ENCODE data around the gene SIAH2.
A peak's percentile ranks its signal among the peaks of the same experiment; 100 is the strongest.

SIAH2 gene

DNA sequence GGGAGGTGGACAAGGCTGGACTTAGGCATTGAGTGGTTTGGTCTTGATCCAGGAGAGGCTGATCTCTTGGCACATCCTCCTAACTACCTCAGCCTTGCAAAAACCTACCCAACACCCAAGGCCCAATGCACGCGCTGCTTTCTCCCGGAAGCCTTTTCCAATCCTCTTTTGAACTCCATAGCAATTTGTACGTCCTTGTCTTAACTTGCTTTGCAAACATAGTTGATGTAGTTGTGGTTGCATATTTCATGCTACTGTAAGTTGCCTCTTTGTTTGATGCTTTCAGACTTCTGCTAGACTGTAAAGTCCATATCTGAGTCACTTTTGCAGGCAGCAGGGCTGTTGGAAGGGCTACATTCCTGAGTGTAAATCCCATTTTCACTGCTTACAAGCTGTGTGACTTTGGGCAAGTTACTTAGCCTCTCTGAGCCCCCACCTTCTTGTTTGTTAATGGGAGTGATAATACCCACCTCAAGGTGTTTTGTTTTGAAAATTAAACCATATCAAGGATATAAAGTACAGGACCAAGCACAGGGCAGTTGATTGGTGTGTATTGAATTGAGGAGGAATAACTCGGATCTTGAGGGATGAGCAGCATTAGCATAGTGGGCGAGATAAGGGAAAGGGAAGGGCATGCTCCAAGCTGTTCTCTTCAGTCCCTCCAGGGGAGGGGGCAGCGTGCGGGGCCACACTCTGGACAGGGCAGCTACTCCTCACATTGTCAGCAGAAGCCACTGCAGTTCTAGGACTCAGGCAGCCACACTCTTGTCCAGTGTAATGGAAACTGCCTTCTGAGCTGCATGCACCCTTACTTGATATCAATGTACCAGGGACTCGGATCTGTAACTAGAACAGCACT lies 28.8 kb downstream of the SIAH2 start:
- DNase-seq (ENCODE audit: low spot score): no peak

GRCh38 chr3:150733373-150733935 lies 29.5 kb downstream of the SIAH2 start:
- no peak for DNase-seq (ENCODE audit: low spot score)

DNA sequence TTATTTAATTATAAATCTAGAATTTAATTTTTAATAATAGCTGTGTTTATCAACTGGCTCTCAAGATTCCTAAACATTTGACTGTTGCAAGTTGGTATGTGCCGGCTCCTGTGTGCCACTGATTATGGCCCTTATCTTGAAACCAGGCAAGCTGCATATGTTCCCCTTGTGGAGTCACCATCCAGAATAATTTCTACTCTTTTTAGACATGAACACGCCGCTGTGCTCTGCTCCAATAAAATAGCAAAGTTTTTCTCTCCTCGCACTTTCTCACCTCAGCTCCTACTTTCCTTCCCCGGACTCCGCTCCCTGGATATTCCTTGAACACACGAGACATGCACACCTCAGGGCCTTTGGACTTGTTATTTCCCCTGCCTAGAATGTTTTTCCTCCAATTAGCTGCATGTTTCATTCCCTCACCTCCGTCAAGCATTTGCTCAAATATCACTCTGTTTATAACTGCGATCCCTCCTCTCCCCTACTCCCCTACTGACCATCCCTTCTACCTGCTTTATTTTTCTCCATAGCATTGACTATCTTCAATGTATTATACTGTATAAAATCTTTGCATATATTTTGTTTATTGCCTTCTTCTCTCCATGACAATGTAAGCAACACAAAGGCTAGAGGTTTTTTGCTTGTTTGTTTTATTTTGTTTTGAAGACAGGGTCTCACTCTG lies 33.1 kb downstream of the SIAH2 start:
- no peak for DNase-seq (ENCODE audit: low spot score)

GRCh38 chr3:150727653-150728502 lies 35.1 kb downstream of the SIAH2 start:
- no peak for DNase-seq (ENCODE audit: low spot score)

DNA sequence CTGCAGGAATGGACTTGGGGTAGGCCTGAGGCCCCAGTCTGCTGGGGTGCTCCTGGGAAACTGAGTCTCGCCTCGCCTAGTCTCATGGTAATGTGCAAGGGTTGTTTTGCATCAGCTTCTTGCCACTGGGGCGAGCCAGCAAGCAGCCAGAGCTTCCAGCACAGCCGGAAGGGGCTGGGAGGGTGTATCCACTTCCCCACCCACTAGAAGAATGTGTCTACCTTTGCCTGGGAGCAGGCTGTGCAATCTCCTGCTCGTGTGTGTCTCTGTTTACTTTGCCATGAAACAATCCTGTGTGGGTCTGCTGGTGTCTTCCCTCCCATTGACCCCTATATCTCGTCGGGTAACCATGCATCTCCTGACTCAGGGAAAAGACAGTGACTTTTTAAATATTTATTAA lies 37.4 kb downstream of the SIAH2 start:
- no peak for DNase-seq (ENCODE audit: low spot score)

DNA sequence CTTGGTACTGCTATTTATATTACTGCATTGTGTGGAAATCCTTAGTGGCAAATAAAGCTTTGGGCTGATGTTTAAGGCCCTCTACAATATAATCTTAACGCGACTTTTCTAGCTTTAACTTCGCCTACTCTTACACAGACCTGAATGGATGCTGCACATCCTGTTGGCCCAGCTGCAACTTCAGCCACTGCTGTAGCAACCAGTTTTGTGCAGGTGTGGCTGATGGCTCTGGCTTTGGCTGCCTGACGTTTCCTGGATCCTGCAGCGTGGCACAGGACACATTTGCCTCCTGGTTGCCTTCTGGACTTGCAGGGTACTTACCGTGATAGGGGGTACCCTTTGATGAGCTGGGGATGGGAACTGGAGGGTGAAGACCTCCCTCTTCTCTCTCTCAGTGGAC lies 39.0 kb downstream of the SIAH2 start:
- no peak for DNase-seq (ENCODE audit: low spot score)

- DNase-seq (ENCODE audit: low spot score): no peak
Observed at GRCh38 chr3:150722267-150722666, 40.7 kb downstream of the SIAH2 start.

DNA sequence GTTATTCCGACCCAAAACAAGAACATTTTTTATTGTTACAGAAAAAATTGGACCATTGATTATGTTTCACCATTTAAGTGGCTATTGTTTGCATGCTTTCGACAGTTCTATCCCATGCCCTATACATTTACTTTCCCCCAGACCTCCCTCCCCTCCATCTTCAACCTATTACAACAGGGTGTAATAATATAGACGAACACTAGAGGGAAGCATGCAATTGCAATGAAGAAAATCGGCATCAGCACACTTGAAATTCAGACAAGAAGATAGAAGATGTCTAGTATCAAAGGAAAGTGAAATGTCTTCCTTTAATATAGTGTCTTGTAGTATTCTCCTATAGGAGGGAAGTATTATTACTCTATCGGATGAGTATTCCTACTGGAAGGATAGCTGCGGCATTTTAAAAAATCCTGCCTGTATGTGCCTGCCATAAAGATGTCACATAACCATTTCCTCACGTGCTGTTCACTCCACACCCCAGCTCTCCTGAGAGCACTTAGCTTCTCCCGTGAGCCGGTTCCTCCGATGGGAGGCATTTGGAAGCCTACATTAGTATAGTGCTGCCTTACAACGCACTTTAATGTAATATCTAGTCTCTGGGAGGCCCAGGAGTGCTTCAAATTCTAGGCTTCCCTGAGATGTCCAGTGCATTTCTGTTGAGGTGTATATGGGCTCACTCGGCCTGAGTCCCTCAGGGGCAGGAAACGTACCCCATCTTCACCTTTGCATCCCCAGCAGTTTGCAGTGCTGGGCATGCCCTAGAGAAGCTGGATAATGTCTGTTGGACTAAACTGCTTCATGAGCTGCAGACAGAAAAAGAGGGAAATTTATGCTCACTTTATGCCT lies 41.5 kb downstream of the SIAH2 start:
- peak; percentile 68 for DNase-seq (ENCODE audit: low spot score)

GRCh38 chr3:150720444-150720843 lies 42.5 kb downstream of the SIAH2 start:
- no peak for DNase-seq (ENCODE audit: low spot score)

GRCh38 chr3:150710097-150710496 lies 52.9 kb downstream of the SIAH2 start:
- DNase-seq (ENCODE audit: low spot score): no peak

GRCh38 chr3:150703756-150704344 lies 59.1 kb downstream of the SIAH2 start, which contains the start of gene ERICH6:
TSS of gene ERICH6 (minus strand) at chr3:150703920. CDS start at chr3:150703898, 22 bp downstream.
- DNase-seq (ENCODE audit: low spot score): peak; percentile 83

GRCh38 chr3:150703299-150703755 lies 59.6 kb downstream of the SIAH2 start:
- no peak for DNase-seq (ENCODE audit: low spot score)

GRCh38 chr3:150699068-150699639 lies 63.8 kb downstream of the SIAH2 start:
- no peak for DNase-seq (ENCODE audit: low spot score)

GRCh38 chr3:150697646-150698045 lies 65.3 kb downstream of the SIAH2 start:
- no peak for DNase-seq (ENCODE audit: low spot score)

GRCh38 chr3:150691414-150692040 lies 71.4 kb downstream of the SIAH2 start:
- no peak for DNase-seq (ENCODE audit: low spot score)
